Measurements from ENCODE around the gene CENATAC. TPM values are rescaled to one million over a fixed set of nuclear protein-coding genes. Genes with fewer than 3 reads are reported as not detected.
A peak's percentile ranks its signal among the peaks of the same experiment; 100 is the strongest.

The CENATAC gene
- total and polyA plus RNA-seq, 9 of the 15 experiments (the other 6 are each of a cell fraction or from before 2014, with no cell fraction given) = 2.4 to 25.5 (median 13.7) TPM

GRCh38 chr11:119018074-119018938 lies 20.4 kb downstream of the CENATAC start, which contains the start of the genes RPS25 and TRAPPC4 (continued):
- TF ChIP-seq REST (IDR thresholded peaks at IDR 0.05; ENCODE audit: borderline replicate concordance) (no peak), REST (CRISPR knock-in tag; IDR thresholded peaks at IDR 0.05; ENCODE audit: low read depth) (no peak), ZNF184 (CRISPR knock-in tag; IDR thresholded peaks at IDR 0.05) (no peak), KHSRP (IDR thresholded peaks at IDR 0.05) (no peak), EGR1 (conservative IDR thresholded peaks at IDR 0.05) (peak; percentile 71), CBFA2T3 (IDR thresholded peaks at IDR 0.05) (no peak), JUN (IDR thresholded peaks at IDR 0.05; ENCODE audit: borderline replicate concordance, low read depth, low read length) (peak; percentile 4; the same call in 1 of the 2 replicates), JUN (CRISPR knock-in tag; IDR thresholded peaks at IDR 0.05; ENCODE audit: borderline replicate concordance) (peak; percentile 82; the same call in 1 of the 2 replicates), C11orf30 (IDR thresholded peaks at IDR 0.05; ENCODE audit: low read depth) (peak; percentile 92), ELF1 (tag; IDR thresholded peaks at IDR 0.05) (peak; percentile 94), ZNF717 (CRISPR knock-in tag; IDR thresholded peaks at IDR 0.05) (no peak), SIRT6 (IDR thresholded peaks at IDR 0.05; ENCODE audit: low read depth, low read length) (no peak)
- TF ChIP-seq, protein P1, sequence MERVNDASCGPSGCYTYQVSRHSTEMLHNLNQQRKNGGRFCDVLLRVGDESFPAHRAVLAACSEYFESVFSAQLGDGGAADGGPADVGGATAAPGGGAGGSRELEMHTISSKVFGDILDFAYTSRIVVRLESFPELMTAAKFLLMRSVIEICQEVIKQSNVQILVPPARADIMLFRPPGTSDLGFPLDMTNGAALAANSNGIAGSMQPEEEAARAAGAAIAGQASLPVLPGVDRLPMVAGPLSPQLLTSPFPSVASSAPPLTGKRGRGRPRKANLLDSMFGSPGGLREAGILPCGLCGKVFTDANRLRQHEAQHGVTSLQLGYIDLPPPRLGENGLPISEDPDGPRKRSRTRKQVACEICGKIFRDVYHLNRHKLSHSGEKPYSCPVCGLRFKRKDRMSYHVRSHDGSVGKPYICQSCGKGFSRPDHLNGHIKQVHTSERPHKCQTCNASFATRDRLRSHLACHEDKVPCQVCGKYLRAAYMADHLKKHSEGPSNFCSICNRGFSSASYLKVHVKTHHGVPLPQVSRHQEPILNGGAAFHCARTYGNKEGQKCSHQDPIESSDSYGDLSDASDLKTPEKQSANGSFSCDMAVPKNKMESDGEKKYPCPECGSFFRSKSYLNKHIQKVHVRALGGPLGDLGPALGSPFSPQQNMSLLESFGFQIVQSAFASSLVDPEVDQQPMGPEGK (CRISPR knock-in tag; IDR thresholded peaks at IDR 0.05; ENCODE audit: borderline replicate concordance) = no peak
- TF ChIP-seq, protein P2, sequence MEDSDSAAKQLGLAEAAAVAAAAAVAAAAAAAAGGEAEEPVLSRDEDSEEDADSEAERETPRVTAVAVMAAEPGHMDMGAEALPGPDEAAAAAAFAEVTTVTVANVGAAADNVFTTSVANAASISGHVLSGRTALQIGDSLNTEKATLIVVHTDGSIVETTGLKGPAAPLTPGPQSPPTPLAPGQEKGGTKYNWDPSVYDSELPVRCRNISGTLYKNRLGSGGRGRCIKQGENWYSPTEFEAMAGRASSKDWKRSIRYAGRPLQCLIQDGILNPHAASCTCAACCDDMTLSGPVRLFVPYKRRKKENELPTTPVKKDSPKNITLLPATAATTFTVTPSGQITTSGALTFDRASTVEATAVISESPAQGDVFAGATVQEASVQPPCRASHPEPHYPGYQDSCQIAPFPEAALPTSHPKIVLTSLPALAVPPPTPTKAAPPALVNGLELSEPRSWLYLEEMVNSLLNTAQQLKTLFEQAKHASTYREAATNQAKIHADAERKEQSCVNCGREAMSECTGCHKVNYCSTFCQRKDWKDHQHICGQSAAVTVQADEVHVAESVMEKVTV (CRISPR knock-in tag; IDR thresholded peaks at IDR 0.05) = no peak
- TF ChIP-seq, protein P3, sequence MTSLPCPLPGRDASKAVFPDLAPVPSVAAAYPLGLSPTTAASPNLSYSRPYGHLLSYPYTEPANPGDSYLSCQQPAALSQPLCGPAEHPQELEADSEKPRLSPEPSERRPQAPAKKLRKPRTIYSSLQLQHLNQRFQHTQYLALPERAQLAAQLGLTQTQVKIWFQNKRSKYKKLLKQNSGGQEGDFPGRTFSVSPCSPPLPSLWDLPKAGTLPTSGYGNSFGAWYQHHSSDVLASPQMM (CRISPR knock-in tag; IDR thresholded peaks at IDR 0.05) = no peak
